ENCODE results near the gene USP17L10.
A peak's percentile ranks its signal among the peaks of the same experiment; 100 is the strongest.
"Not testable (repeated sequence)": the region's sequence is repeated elsewhere in the genome, so short reads cannot be mapped to it uniquely, and the experiment has no call there.

The USP17L10 gene, protein sequence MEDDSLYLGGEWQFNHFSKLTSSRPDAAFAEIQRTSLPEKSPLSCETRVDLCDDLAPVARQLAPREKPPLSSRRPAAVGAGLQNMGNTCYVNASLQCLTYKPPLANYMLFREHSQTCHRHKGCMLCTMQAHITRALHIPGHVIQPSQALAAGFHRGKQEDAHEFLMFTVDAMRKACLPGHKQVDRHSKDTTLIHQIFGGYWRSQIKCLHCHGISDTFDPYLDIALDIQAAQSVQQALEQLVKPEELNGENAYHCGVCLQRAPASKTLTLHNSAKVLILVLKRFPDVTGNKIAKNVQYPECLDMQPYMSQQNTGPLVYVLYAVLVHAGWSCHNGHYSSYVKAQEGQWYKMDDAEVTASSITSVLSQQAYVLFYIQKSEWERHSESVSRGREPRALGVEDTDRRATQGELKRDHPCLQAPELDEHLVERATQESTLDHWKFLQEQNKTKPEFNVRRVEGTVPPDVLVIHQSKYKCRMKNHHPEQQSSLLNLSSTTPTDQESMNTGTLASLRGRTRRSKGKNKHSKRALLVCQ

DNA sequence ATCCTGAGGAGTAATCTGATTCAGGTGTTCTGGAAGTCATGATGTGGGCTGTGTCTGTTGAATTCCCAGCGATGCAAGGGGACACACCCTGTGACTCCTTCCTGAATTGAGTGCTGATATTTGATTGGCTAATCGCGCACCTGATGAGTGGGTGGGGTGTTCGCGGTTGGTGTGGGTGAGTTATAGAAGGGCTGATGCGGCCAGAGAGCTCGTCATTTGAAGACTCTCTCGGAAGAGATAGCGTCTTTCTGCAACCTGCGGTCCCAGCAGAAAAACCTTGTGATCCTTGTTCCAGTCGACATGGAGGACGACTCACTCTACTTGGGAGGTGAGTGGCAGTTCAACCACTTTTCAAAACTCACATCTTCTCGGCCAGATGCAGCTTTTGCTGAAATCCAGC is at the start of gene USP17L10:
Gene USP17L10, plus strand, starts transcription at position 301 of the 400 bp plus-strand sequence. Its CDS starts 0 bp downstream, at position 301.
- not testable (repeated sequence) for DNase-seq (ENCODE audit: low spot score)

- DNase-seq (ENCODE audit: low spot score), result not testable (repeated sequence)
These were observed 44.5 kb upstream of the USP17L10 start for GRCh38 chr4:9165990-9166389.

DNA sequence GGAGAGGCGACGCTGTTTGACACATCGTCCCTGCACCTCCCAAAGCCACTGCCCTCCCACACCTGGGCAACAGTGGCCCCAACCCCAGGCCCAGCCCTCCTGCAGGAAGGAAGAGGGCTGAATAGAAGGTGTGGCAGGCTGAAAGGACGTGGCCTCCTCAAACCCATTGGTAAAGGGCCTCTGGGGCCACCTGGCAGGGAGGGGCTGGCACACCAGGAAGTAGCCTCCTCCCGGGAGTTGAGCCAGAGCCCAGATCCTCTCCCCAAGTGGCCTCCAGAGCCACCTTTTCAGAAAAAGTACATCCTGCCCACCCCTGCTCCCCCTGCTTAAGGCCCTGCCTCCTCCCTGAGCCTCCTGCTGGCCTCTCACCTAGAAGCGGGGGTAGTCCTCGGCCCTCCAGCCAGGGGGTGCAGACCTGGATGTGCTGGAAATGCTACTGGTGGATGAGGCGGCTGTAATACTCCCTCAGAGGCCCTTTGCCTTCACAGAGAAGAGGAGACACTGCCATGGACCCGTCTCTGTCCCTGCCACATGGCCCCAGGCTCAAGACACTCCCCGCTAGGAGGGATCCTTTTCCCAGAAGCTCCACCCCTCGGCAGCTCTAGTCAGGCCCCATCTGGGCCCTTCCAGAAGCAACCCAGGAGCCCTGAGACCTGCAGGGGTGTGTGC is 40.5 kb upstream of the USP17L10 start, which contains the start of gene FAM90A26:
Gene FAM90A26, plus strand, starts transcription at position 619 of the 669 bp plus-strand sequence. CDS start 2,764 bp downstream, outside the sequence.
- not testable (repeated sequence) for DNase-seq (ENCODE audit: low spot score)

DNA sequence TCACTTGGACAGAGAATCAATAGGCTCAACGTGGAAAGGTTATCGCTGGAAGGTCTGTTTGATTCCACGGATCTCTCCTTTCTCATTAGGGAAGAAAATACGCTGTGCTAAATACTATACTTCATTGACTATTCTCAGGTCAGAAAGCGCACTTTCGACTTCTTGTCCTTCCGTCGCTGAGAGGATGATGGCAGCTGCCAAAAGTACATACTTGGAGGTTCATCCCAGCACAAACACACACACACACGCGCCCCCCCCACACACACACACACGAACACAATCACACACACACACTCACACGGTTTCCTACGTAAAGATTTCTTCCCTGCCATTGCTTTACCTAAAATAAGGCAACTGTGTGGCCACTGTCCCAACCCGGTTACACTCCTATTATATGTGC is 4.2 kb downstream of the USP17L10 start:
- DNase-seq (ENCODE audit: low spot score), result not testable (repeated sequence)

DNA sequence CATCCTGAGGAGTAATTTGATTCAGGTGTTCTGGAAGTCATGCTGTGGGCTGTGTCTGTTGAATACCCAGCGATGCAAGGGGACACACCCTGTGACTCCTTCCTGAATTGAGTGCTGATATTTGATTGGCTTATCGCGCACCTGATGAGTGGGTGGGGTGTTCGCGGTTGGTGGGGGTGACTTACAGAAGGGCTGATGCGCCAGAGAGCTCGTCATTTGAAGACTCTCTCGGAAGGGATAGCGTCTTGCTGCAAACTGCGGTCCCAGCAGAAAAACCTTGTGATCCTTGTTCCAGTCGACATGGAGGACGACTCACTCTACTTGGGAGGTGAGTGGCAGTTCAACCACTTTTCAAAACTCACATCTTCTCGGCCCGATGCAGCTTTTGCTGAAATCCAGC is 4.6 kb downstream of the USP17L10 start, which contains the start of gene USP17L11:
Gene USP17L11, plus strand, starts transcription at position 301 of the 400 bp plus-strand sequence. Its CDS starts 0 bp downstream, at position 301.
- DNase-seq (ENCODE audit: low spot score), result not testable (repeated sequence)

DNA sequence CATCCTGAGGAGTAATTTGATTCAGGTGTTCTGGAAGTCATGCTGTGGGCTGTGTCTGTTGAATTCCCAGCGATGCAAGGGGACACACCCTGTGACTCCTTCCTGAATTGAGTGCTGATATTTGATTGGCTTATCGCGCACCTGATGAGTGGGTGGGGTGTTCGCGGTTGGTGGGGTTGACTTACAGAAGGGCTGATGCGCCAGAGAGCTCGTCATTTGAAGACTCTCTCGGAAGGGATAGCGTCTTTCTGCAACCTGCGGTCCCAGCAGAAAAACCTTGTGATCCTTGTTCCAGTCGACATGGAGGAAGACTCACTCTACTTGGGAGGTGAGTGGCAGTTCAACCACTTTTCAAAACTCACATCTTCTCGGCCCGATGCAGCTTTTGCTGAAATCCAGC is 9.4 kb downstream of the USP17L10 start, which contains the start of gene USP17L12:
Gene USP17L12, plus strand, starts transcription at position 301 of the 400 bp plus-strand sequence. Its CDS starts 0 bp downstream, at position 301.
- DNase-seq (ENCODE audit: low spot score), result not testable (repeated sequence)

DNA sequence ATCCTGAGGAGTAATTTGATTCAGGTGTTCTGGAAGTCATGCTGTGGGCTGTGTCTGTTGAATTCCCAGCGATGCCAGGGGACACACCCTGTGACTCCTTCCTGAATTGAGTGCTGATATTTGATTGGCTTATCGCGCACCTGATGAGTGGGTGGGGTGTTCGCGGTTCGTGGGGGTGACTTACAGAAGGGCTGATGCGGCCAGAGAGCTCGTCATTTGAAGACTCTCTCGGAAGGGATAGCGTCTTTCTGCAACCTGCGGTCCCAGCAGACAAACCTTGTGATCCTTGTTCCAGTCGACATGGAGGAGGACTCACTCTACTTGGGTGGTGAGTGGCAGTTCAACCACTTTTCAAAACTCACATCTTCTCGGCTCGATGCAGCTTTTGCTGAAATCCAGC is 14.1 kb downstream of the USP17L10 start, which contains the start of gene USP17L13:
Gene USP17L13, plus strand, starts transcription at position 301 of the 400 bp plus-strand sequence. Its CDS starts 0 bp downstream, at position 301.
- not testable (repeated sequence) for DNase-seq (ENCODE audit: low spot score)

GRCh38 chr4:9230249-9230648 is 19.8 kb downstream of the USP17L10 start:
- not testable (repeated sequence) for DNase-seq (ENCODE audit: low spot score)

GRCh38 chr4:9234085-9234484 is 23.6 kb downstream of the USP17L10 start, which contains the start of gene USP17L15:
USP17L15 (plus strand) TSS chr4:9234385; CDS start chr4:9234385, 0 bp downstream.
- not testable (repeated sequence) for DNase-seq (ENCODE audit: low spot score)

- not testable (repeated sequence) for DNase-seq (ENCODE audit: low spot score)
These were observed 28.0 kb downstream of the USP17L10 start for GRCh38 chr4:9238461-9238860.

- DNase-seq (ENCODE audit: low spot score), result not testable (repeated sequence)
These were observed 33.1 kb downstream of the USP17L10 start, which contains the start of gene USP17L17 for GRCh38 chr4:9243579-9243978. USP17L17 (plus strand) TSS chr4:9243879; CDS start chr4:9243879, 0 bp downstream.

- DNase-seq (ENCODE audit: low spot score), result peak; percentile 29
These were observed 37.7 kb downstream of the USP17L10 start, which contains the start of gene USP17L18 for GRCh38 chr4:9247953-9248680. USP17L18 (plus strand) TSS chr4:9248630; CDS start chr4:9248630, 0 bp downstream.

DNA sequence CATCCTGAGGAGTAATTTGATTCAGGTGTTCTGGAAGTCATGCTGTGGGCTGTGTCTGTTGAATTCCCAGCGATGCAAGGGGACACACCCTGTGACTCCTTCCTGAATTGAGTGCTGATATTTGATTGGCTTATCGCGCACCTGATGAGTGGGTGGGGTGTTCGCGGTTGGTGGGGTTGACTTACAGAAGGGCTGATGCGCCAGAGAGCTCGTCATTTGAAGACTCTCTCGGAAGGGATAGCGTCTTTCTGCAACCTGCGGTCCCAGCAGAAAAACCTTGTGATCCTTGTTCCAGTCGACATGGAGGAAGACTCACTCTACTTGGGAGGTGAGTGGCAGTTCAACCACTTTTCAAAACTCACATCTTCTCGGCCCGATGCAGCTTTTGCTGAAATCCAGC is 42.6 kb downstream of the USP17L10 start, which contains the start of gene USP17L19:
Gene USP17L19, plus strand, starts transcription at position 301 of the 400 bp plus-strand sequence. Its CDS starts 0 bp downstream, at position 301.
- not testable (repeated sequence) for DNase-seq (ENCODE audit: low spot score)

- not testable (repeated sequence) for DNase-seq (ENCODE audit: low spot score)
These were observed 47.4 kb downstream of the USP17L10 start, which contains the start of gene USP17L20 for GRCh38 chr4:9257824-9258223. USP17L20 (plus strand) TSS chr4:9258124; CDS start chr4:9258124, 0 bp downstream.

Data from ecto neural progenitor cell (in vitro differentiated cells).